ENCODE results near the gene NAA35. TPM values are rescaled to one million over a fixed set of nuclear protein-coding genes. Genes with fewer than 3 reads are reported as not detected.

The NAA35 gene
- total and polyA plus RNA-seq, 2 of the 8 experiments (the other 6 are each of a cell fraction or from before 2014, with no cell fraction given): 12.9 to 35.2 TPM

DNA sequence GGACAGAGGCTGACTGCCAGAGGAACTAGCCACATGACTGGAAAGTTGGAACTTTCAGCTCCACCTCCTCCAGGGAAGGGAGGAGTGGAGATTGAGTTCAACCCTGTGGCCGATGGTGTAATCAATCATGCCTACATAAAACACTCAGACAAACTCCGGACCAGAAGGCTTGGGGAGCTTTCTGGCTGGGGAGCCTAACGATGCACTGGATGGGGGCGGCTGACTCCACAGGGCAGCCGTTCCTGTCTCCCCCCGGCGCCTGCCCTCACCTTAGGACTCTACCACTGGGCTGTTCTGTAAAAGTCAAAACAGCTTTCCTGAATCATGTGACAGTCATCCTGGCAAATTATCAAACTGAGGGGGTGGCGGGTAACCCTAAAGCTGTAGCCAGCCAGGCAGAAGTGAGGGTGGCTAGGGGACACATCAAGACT lies 100.4 kb downstream of the NAA35 start:
- FAIRE-seq (no peak), DNase-seq (ENCODE audit: low read depth in 1 of 2, low spot score in 2 of 2) (no peak)
- no peak overlapping the region for H4K91ac ChIP-seq (replicated peaks; ENCODE audit: insufficient read length, low read length)
- H3K14ac ChIP-seq (ENCODE audit: insufficient read length): no peak overlapping the region
- H2BK120ac ChIP-seq (replicated peaks; ENCODE audit: low read depth, low read length): no peak overlapping the region
- H3K79me2 ChIP-seq (ENCODE audit: control insufficient read depth in 1 of 2, insufficient read depth in 2 of 2, low read length in 2 of 2): no peaks in the 10 kb centered on the region
- H3K4me3 ChIP-seq (ENCODE audit: extremely low read depth in 1 of 4, insufficient read depth in 2 of 4, low read depth in 3 of 4, low read length in 4 of 4): no peak overlapping the region
- no peaks in the 10 kb centered on the region for H3K23me2 ChIP-seq (ENCODE audit: low read depth, low read length)
- no peak overlapping the region for H4K8ac ChIP-seq (ENCODE audit: extremely low read depth, insufficient read depth, low read length)
- H4K20me1 ChIP-seq (replicated peaks in 1 of 2; ENCODE audit: control insufficient read depth in 1 of 2, insufficient read depth in 2 of 2, low read length in 2 of 2): peaks cover 0 to 2% of the 10 kb centered on the region in 2 experiments
- no peak overlapping the region for H3K9ac ChIP-seq (replicated peaks in 1 of 4; ENCODE audit: extremely low read depth in 1 of 4, low read depth in 3 of 4, low read length in 3 of 4)
- H3K18ac ChIP-seq (ENCODE audit: extremely low read depth, low read length): no peak overlapping the region
- H3K36me3 ChIP-seq (ENCODE audit: control insufficient read depth in 2 of 4, insufficient read depth in 4 of 4, low read length in 3 of 4): peaks cover 0 to 7% (median 2%) of the 10 kb centered on the region in 4 experiments; a peak in 1 of 8 replicates
- no peak overlapping the region for H2AFZ ChIP-seq (ENCODE audit: low read length)
- H3K23ac ChIP-seq (ENCODE audit: insufficient read length): no peak overlapping the region
- no peak overlapping the region for H2BK15ac ChIP-seq (ENCODE audit: low read length)
- H2BK5ac ChIP-seq (ENCODE audit: low read depth, low read length): no peak overlapping the region
- no peak overlapping the region for H4K5ac ChIP-seq (ENCODE audit: insufficient read length, low read depth, low read length)
- no peaks in the 10 kb centered on the region; the same call in 1 of the 2 replicates for H3K79me1 ChIP-seq (ENCODE audit: low read depth, low read length)
- no peak overlapping the region for H2BK20ac ChIP-seq (ENCODE audit: low read length)
- H3K4me1 ChIP-seq (replicated peaks in 1 of 4; ENCODE audit: control insufficient read depth in 3 of 4, insufficient read depth in 4 of 4, low read length in 3 of 4): no peaks in the 10 kb centered on the region; a peak in 1 of 7 replicates
- ChIA-PET POLR2A (ENCODE audit: partially characterized antibody) (no interaction called here), CTCF (ENCODE audit: partially characterized antibody) (interaction anchor here (0.6 to 1.8 kb wide), 6 partner anchors 9 to 161 kb away, joined by 3 to 7 read pairs (median 4); no protein-coding TSS in a partner anchor)
- no peak overlapping the region for H3K4me2 ChIP-seq (ENCODE audit: insufficient read depth in 1 of 2, low read depth in 2 of 2, low read length in 2 of 2)
- no peak overlapping the region for H3K4ac ChIP-seq (replicated peaks; ENCODE audit: insufficient read length, low read depth, low read length)
- no peak overlapping the region for H3K56ac ChIP-seq (replicated peaks; ENCODE audit: insufficient read length, low read depth, low read length)
- H3K27ac ChIP-seq (ENCODE audit: low read depth, low read length): no peak overlapping the region
- H3K9me3 ChIP-seq (ENCODE audit: insufficient read depth in 2 of 2, low read depth in 1 of 2, low read length in 1 of 2): no peaks in the 10 kb centered on the region
- H3K27me3 ChIP-seq (replicated peaks in 1 of 4; ENCODE audit: control insufficient read depth in 3 of 4, extremely low read depth in 1 of 4, insufficient read depth in 3 of 4, low read length in 3 of 4): no peaks in the 10 kb centered on the region
- H2AK5ac ChIP-seq (ENCODE audit: low read depth, low read length): no peak overlapping the region
- WGBS, 2 experiments (ENCODE audit: extremely low coverage in 1 of 2, insufficient coverage in 1 of 2, insufficient read length in 1 of 2, insufficient replicate concordance in 2 of 2, low coverage in 1 of 2, low lambda C conversion rate in 2 of 2, missing lambda C conversion rate in 1 of 2): 95% methylated on average over 8 of the region's 8 CpGs; no CpG with 5 or more reads in 1 of the 2 experiments
- H2BK12ac ChIP-seq (ENCODE audit: low read depth, low read length): no peak overlapping the region
- no peak for TF ChIP-seq CREB1 (IDR thresholded peaks at IDR 0.05)
- no peak for TF ChIP-seq POU5F1 (IDR thresholded peaks at IDR 0.05; ENCODE audit: low read depth, low read length)
- no peak for TF ChIP-seq EZH2 (IDR thresholded peaks at IDR 0.05; ENCODE audit: low read depth, low read length, severe bottlenecking)
- no peak for TF ChIP-seq RFX5 (IDR thresholded peaks at IDR 0.05; ENCODE audit: borderline replicate concordance, low read depth, low read length)
- no peak for TF ChIP-seq SAP30 (IDR thresholded peaks at IDR 0.05; ENCODE audit: insufficient read depth, insufficient replicate concordance, low read length)
- TF ChIP-seq TCF12 (IDR thresholded peaks at IDR 0.05; ENCODE audit: low read depth, low read length): no peak
- TF ChIP-seq BRCA1 (IDR thresholded peaks at IDR 0.05; ENCODE audit: low read depth, low read length): no peak
- TF ChIP-seq SIN3A (conservative IDR thresholded peaks at IDR 0.05 in 1 of 2, IDR thresholded peaks at IDR 0.05 in 1 of 2; ENCODE audit: low read depth in 1 of 2, low read length in 2 of 2): no peak
- TF ChIP-seq SP2 (IDR thresholded peaks at IDR 0.05; ENCODE audit: low read length): no peak
- TF ChIP-seq, protein P1, sequence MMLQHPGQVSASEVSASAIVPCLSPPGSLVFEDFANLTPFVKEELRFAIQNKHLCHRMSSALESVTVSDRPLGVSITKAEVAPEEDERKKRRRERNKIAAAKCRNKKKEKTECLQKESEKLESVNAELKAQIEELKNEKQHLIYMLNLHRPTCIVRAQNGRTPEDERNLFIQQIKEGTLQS (IDR thresholded peaks at IDR 0.05; ENCODE audit: insufficient read depth, low read depth, low read length): no peak
- TF ChIP-seq SP1 (IDR thresholded peaks at IDR 0.05; ENCODE audit: low read depth, low read length): no peak
- no peak for TF ChIP-seq CTBP2 (IDR thresholded peaks at IDR 0.05; ENCODE audit: borderline replicate concordance, insufficient read depth, insufficient read length, low read length)
- no peak for TF ChIP-seq TAF1 (IDR thresholded peaks at IDR 0.05; ENCODE audit: low read depth, low read length)
- no peak for TF ChIP-seq MAFK (IDR thresholded peaks at IDR 0.05; ENCODE audit: low read depth, low read length)
- no peak for TF ChIP-seq SP4 (IDR thresholded peaks at IDR 0.05; ENCODE audit: low read length)
